Measurements from ENCODE around the gene KRTAP5-4. TPM values are rescaled to one million over a fixed set of nuclear protein-coding genes. Genes with fewer than 3 reads are reported as not detected.

Gene KRTAP5-4
- total and polyA plus RNA-seq, 2 donors (not counting 3 experiments of a cell fraction or from before 2014, with no cell fraction given) = not detected

DNA sequence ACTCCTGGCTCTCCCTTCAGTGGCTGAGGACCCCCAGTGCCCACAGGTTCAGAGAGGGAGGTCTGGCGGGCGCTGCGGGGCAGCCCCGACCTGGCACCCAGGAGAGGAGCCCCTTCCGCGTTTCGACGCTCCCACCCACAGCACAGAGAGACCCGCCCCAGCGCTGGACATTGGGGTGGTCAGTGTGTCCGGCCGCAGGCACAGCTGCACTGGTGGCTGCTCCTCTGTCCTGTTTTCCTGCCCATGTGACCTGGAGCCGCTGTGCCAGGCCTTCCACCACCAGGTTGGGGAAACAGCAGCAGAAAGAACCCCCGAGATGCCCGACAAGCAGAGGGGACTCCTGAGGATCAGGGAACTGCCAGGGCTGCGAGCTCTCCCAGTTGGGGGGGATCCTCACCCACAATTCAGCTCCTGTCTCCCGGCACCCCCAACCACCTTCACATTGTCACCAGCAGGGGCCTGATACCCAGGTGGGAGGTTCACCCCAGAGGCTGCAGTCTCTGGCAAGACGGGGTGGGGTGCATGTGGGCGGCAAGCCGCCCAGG, 21.3 kb upstream of the KRTAP5-4 start:
- intact Hi-C loops (cut with micrococcal nuclease) = no loop called here
- no peaks in the 10 kb centered on the region for H3K27me3 ChIP-seq (ENCODE audit: control insufficient read depth in 2 of 2, insufficient read depth in 2 of 2, low read length in 2 of 2)
- no peak overlapping the region for H3K9ac ChIP-seq (replicated peaks; ENCODE audit: extremely low read depth, insufficient read depth, low read length)
- H3K4me1 ChIP-seq (ENCODE audit: control insufficient read depth, extremely low read depth, insufficient read depth, low read length) = peaks cover 11% of the 10 kb centered on the region
- no peaks in the 10 kb centered on the region for H3K36me3 ChIP-seq (ENCODE audit: control insufficient read depth in 2 of 2, extremely low read depth in 1 of 2, insufficient read depth in 2 of 2, low read length in 2 of 2)
- TF ChIP-seq POLR2A (IDR thresholded peaks at IDR 0.05; ENCODE audit: low read depth, low read length) (no peak), POLR2AphosphoS5 (IDR thresholded peaks at IDR 0.05; ENCODE audit: insufficient read depth, low read depth, low read length) (no peak), JUN (IDR thresholded peaks at IDR 0.05; ENCODE audit: borderline replicate concordance, insufficient read depth, insufficient read length, low read depth) (no peak), EZH2 (IDR thresholded peaks at IDR 0.05; ENCODE audit: borderline replicate concordance, low read depth, low read length, severe bottlenecking) (no peak)
- TF ChIP-seq, protein P1, sequence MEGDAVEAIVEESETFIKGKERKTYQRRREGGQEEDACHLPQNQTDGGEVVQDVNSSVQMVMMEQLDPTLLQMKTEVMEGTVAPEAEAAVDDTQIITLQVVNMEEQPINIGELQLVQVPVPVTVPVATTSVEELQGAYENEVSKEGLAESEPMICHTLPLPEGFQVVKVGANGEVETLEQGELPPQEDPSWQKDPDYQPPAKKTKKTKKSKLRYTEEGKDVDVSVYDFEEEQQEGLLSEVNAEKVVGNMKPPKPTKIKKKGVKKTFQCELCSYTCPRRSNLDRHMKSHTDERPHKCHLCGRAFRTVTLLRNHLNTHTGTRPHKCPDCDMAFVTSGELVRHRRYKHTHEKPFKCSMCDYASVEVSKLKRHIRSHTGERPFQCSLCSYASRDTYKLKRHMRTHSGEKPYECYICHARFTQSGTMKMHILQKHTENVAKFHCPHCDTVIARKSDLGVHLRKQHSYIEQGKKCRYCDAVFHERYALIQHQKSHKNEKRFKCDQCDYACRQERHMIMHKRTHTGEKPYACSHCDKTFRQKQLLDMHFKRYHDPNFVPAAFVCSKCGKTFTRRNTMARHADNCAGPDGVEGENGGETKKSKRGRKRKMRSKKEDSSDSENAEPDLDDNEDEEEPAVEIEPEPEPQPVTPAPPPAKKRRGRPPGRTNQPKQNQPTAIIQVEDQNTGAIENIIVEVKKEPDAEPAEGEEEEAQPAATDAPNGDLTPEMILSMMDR (IDR thresholded peaks at IDR 0.05; ENCODE audit: extremely low read depth in 1 of 2, insufficient read depth in 1 of 2, low read depth in 1 of 2, low read length in 2 of 2) = no peak
- TF ChIP-seq, protein P2, sequence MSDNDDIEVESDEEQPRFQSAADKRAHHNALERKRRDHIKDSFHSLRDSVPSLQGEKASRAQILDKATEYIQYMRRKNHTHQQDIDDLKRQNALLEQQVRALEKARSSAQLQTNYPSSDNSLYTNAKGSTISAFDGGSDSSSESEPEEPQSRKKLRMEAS (IDR thresholded peaks at IDR 0.05; ENCODE audit: insufficient read depth, insufficient read length) = no peak
- no peaks in the 10 kb centered on the region for H3K79me2 ChIP-seq (ENCODE audit: control insufficient read depth, insufficient read depth, low read length)
- H3K9me1 ChIP-seq (replicated peaks; ENCODE audit: control insufficient read depth, extremely low read depth, insufficient read depth, low read length) = no peaks in the 10 kb centered on the region
- H2AFZ ChIP-seq (ENCODE audit: low read depth, low read length) = no peak overlapping the region
- DNase-seq (ENCODE audit: low read depth, low spot score) (no peak), FAIRE-seq (no peak)
- no peaks in the 10 kb centered on the region for H4K20me1 ChIP-seq (replicated peaks; ENCODE audit: control insufficient read depth, extremely low read depth, insufficient read depth, low read length)
- H3K4me3 ChIP-seq (replicated peaks in 1 of 3; ENCODE audit: insufficient read depth in 1 of 3, low read depth in 1 of 3, low read length in 3 of 3) = no peak overlapping the region
- H3K27ac ChIP-seq (ENCODE audit: insufficient read depth, low read depth, low read length) = no peak overlapping the region
- POLR2A ChIA-PET = no interaction called here
- H3K4me2 ChIP-seq (ENCODE audit: insufficient read depth, low read length) = no peak overlapping the region
- CTCF ChIA-PET = interaction anchor here (0.7 to 2.0 kb wide), 3 partner anchors 9 to 508 kb away, joined by 3 to 15 read pairs (median 4); no protein-coding TSS in a partner anchor
- dilution Hi-C loops (cut with MboI; ENCODE audit: extremely low pct_ligation_motif_present, low sequenced_read_pairs) = no loop called here
- no peaks in the 10 kb centered on the region for H3K9me3 ChIP-seq (replicated peaks; ENCODE audit: control insufficient read depth, insufficient read depth, low read length)
- BruUV-seq (replicated peaks) = no TSS peak

Data from endothelial cell of umbilical vein (primary cell).